Activated CD4-positive, CD25-positive, alpha-beta regulatory T cell treated with anti-CD3 and anti-CD28 coated beads, Interleukin-2, amount 50 U/mL, for 24 hours (primary cell): ENCODE results near the gene UBC.
"Not testable (repeated sequence)": the region's sequence is repeated elsewhere in the genome, so short reads cannot be mapped to it uniquely, and the experiment has no call there.

Experiments used
- ATAC-seq, 2 donors: fragments of 150-1000 bp; cut with Tn5 transposase; one replicate each; pipeline ENCODE4 v1.10.0; 2021; ENCODE audit warnings: mild to moderate bottlenecking in 1 of 2, moderate library complexity in 1 of 2

UBC gene

GRCh38 chr12:124883263-124884130 lies 31.0 kb downstream of the UBC start:
- ATAC-seq, result no peak

- ATAC-seq, result no peak
Measured at GRCh38 chr12:124881123-124881522, 33.3 kb downstream of the UBC start.

- ATAC-seq, result not testable (repeated sequence)
Measured at GRCh38 chr12:124880335-124880734, 34.1 kb downstream of the UBC start.

- no peak for ATAC-seq
Measured at GRCh38 chr12:124878795-124879516, 35.5 kb downstream of the UBC start.

GRCh38 chr12:124877423-124877822 lies 37.0 kb downstream of the UBC start:
- no peak for ATAC-seq

- no peak for ATAC-seq
Measured at GRCh38 chr12:124876171-124876570, 38.3 kb downstream of the UBC start.

- ATAC-seq, result no peak
Measured at GRCh38 chr12:124875803-124876132, 38.7 kb downstream of the UBC start.

- ATAC-seq, result no peak
Measured at GRCh38 chr12:124874988-124875802, 39.3 kb downstream of the UBC start.

- ATAC-seq, result no peak
Measured at GRCh38 chr12:124874188-124874587, 40.3 kb downstream of the UBC start.

GRCh38 chr12:124872068-124872719 lies 42.3 kb downstream of the UBC start:
- ATAC-seq, result no peak

- no peak for ATAC-seq
Measured at GRCh38 chr12:124871297-124871696, 43.2 kb downstream of the UBC start.

- no peak for ATAC-seq
Measured at GRCh38 chr12:124870515-124870914, 43.9 kb downstream of the UBC start.

- no peak for ATAC-seq
Measured at GRCh38 chr12:124869059-124869665, 45.3 kb downstream of the UBC start.

- ATAC-seq, result no peak
Measured at GRCh38 chr12:124868252-124869058, 46.0 kb downstream of the UBC start.

- no peak for ATAC-seq
Measured at GRCh38 chr12:124867401-124867930, 47.0 kb downstream of the UBC start.

- no peak for ATAC-seq
Measured at GRCh38 chr12:124866883-124867400, 47.5 kb downstream of the UBC start.

- no peak for ATAC-seq
Measured at GRCh38 chr12:124866195-124866882, 48.1 kb downstream of the UBC start.

- no peak for ATAC-seq
Measured at GRCh38 chr12:124865728-124866127, 48.7 kb downstream of the UBC start.

GRCh38 chr12:124864326-124864752 lies 50.1 kb downstream of the UBC start:
- ATAC-seq, result no peak
